ENCODE results near the gene CACUL1. TPM values are rescaled to one million over a fixed set of nuclear protein-coding genes. Genes with fewer than 3 reads are reported as not detected.
A peak's percentile ranks its signal among the peaks of the same experiment; 100 is the strongest.
"Not testable (repeated sequence)": the region's sequence is repeated elsewhere in the genome, so short reads cannot be mapped to it uniquely, and the experiment has no call there.

Gene CACUL1
- total and polyA plus RNA-seq, 4 donors, result 3.9 to 15.8 (median 13.1) TPM

DNA sequence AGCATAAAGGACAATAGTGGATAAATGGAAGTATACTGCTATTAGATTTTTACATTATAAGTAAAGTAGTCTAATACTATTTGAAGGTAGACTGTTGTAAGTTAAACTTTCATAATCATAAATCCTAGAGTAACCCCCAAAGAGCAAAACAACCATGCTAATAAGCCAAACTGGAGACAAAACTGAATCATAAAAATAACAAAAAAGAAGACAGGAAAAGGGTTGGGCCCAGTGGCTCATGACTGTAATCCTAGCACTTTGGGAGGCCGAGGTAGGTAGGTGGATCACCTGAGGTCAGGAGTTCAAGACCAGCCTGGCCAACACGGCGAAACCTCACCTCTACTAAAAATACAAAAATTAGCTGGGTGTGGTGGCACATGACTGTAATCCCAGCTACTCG, 9.7 kb downstream of the CACUL1 start (continued):
- TF ChIP-seq, protein P1, sequence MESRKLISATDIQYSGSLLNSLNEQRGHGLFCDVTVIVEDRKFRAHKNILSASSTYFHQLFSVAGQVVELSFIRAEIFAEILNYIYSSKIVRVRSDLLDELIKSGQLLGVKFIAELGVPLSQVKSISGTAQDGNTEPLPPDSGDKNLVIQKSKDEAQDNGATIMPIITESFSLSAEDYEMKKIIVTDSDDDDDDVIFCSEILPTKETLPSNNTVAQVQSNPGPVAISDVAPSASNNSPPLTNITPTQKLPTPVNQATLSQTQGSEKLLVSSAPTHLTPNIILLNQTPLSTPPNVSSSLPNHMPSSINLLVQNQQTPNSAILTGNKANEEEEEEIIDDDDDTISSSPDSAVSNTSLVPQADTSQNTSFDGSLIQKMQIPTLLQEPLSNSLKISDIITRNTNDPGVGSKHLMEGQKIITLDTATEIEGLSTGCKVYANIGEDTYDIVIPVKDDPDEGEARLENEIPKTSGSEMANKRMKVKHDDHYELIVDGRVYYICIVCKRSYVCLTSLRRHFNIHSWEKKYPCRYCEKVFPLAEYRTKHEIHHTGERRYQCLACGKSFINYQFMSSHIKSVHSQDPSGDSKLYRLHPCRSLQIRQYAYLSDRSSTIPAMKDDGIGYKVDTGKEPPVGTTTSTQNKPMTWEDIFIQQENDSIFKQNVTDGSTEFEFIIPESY (IDR thresholded peaks at IDR 0.05), result no peak
- no peak for TF ChIP-seq FOXA2 (IDR thresholded peaks at IDR 0.05)

DNA sequence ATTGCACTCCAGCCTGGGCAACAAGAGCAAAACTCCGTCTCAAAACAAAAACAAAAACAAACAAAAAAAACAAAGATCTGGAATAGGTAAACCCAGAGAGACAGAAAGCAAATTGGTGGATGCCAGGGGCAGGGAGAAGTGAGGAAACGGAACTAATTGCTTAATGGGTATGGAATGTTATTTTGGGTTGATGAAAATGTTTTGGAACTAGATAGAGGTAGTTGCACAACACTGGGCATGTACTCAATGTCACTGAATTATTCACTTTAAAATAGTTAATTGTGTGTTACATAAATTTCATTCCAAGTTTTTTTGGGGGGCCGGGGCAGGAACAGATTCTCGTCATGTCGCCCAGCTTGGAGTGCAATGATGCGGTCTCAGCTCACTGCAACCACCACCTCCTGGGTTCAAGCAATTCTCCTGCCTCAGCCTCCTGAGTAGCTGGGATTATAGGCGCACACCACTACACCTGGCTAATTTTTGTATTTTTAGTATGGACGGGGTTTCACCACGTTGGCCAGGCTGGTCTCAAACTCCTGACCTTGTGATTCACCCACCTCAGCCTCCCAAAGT, 10.3 kb downstream of the CACUL1 start:
- H3K4me3 ChIP-seq (ENCODE audit: low read depth in 1 of 3, low read length in 3 of 3); H3K27me3 ChIP-seq (ENCODE audit: control insufficient read depth in 4 of 4, insufficient read depth in 4 of 4, low read length in 3 of 4); H3K9me3 ChIP-seq (ENCODE audit: control insufficient read depth in 4 of 4, low read length in 3 of 4); H3K9ac ChIP-seq (ENCODE audit: low read depth in 1 of 2, low read length in 2 of 2); DNase-seq (ENCODE audit: low spot score); H3K36me3 ChIP-seq (ENCODE audit: control insufficient read depth in 4 of 4, insufficient read depth in 3 of 4, low read depth in 1 of 4, low read length in 3 of 4): not testable (repeated sequence)
- TF ChIP-seq EGR1 (IDR thresholded peaks at IDR 0.05; ENCODE audit: low read depth in 2 of 2) (peak in 1 of 2 donors; percentile 38), JUND (IDR thresholded peaks at IDR 0.05) (peak in 1 of 2 donors; percentile 68), HNF4A (conservative IDR thresholded peaks at IDR 0.05) (peak in 1 of 2 donors; percentile 20)
- Histone ChIP-seq H3K27ac (ENCODE audit: low read depth in 1 of 2, low read length in 2 of 2) (peak overlapping the region in 1 of 2 donors; percentile 34), H3K4me1 (ENCODE audit: control insufficient read depth in 4 of 4, insufficient read depth in 4 of 4, low read length in 3 of 4) (peaks cover 6 to 13% (median 9%) of the 10 kb centered on the region in 4 donors)
- WGBS, result 72% methylated on average over 9 of the region's 9 CpGs

GRCh38 chr10:118742782-118743181, 12.0 kb downstream of the CACUL1 start:
- 92% methylated on average over 1 of the region's 1 CpG for WGBS
- no peak for DNase-seq (ENCODE audit: low spot score)
- Histone ChIP-seq H3K9me3 (ENCODE audit: control insufficient read depth in 4 of 4, low read length in 3 of 4) (no peaks in the 10 kb centered on the region), H3K4me1 (ENCODE audit: control insufficient read depth in 4 of 4, insufficient read depth in 4 of 4, low read length in 3 of 4) (peaks cover 9 to 18% (median 11%) of the 10 kb centered on the region in 4 donors), H3K36me3 (ENCODE audit: control insufficient read depth in 4 of 4, insufficient read depth in 3 of 4, low read depth in 1 of 4, low read length in 3 of 4) (no peaks in the 10 kb centered on the region), H3K9ac (ENCODE audit: low read depth in 1 of 2, low read length in 2 of 2) (no peak overlapping the region), H3K27me3 (ENCODE audit: control insufficient read depth in 4 of 4, insufficient read depth in 4 of 4, low read length in 3 of 4) (no peaks in the 10 kb centered on the region), H3K4me3 (ENCODE audit: low read depth in 1 of 3, low read length in 3 of 3) (no peak overlapping the region), H3K27ac (ENCODE audit: low read depth in 1 of 2, low read length in 2 of 2) (no peak overlapping the region)
- no peak for TF ChIP-seq JUND (IDR thresholded peaks at IDR 0.05)
- no peak for TF ChIP-seq HNF4G (IDR thresholded peaks at IDR 0.05)
- TF ChIP-seq, protein P2, sequence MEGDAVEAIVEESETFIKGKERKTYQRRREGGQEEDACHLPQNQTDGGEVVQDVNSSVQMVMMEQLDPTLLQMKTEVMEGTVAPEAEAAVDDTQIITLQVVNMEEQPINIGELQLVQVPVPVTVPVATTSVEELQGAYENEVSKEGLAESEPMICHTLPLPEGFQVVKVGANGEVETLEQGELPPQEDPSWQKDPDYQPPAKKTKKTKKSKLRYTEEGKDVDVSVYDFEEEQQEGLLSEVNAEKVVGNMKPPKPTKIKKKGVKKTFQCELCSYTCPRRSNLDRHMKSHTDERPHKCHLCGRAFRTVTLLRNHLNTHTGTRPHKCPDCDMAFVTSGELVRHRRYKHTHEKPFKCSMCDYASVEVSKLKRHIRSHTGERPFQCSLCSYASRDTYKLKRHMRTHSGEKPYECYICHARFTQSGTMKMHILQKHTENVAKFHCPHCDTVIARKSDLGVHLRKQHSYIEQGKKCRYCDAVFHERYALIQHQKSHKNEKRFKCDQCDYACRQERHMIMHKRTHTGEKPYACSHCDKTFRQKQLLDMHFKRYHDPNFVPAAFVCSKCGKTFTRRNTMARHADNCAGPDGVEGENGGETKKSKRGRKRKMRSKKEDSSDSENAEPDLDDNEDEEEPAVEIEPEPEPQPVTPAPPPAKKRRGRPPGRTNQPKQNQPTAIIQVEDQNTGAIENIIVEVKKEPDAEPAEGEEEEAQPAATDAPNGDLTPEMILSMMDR (IDR thresholded peaks at IDR 0.05; ENCODE audit: low read depth, low read length, missing input control), result no peak
- no peak for TF ChIP-seq YY1 (IDR thresholded peaks at IDR 0.05)
- TF ChIP-seq RXRA (IDR thresholded peaks at IDR 0.05), result no peak
- no peak for TF ChIP-seq HNF4A (conservative IDR thresholded peaks at IDR 0.05)
- TF ChIP-seq RAD21 (IDR thresholded peaks at IDR 0.05), result no peak
- TF ChIP-seq, protein P3, sequence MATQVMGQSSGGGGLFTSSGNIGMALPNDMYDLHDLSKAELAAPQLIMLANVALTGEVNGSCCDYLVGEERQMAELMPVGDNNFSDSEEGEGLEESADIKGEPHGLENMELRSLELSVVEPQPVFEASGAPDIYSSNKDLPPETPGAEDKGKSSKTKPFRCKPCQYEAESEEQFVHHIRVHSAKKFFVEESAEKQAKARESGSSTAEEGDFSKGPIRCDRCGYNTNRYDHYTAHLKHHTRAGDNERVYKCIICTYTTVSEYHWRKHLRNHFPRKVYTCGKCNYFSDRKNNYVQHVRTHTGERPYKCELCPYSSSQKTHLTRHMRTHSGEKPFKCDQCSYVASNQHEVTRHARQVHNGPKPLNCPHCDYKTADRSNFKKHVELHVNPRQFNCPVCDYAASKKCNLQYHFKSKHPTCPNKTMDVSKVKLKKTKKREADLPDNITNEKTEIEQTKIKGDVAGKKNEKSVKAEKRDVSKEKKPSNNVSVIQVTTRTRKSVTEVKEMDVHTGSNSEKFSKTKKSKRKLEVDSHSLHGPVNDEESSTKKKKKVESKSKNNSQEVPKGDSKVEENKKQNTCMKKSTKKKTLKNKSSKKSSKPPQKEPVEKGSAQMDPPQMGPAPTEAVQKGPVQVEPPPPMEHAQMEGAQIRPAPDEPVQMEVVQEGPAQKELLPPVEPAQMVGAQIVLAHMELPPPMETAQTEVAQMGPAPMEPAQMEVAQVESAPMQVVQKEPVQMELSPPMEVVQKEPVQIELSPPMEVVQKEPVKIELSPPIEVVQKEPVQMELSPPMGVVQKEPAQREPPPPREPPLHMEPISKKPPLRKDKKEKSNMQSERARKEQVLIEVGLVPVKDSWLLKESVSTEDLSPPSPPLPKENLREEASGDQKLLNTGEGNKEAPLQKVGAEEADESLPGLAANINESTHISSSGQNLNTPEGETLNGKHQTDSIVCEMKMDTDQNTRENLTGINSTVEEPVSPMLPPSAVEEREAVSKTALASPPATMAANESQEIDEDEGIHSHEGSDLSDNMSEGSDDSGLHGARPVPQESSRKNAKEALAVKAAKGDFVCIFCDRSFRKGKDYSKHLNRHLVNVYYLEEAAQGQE (IDR thresholded peaks at IDR 0.05), result no peak
- no peak for TF ChIP-seq GABPA (IDR thresholded peaks at IDR 0.05 in 1 of 2, conservative IDR thresholded peaks at IDR 0.05 in 1 of 2)
- TF ChIP-seq FOXA2 (IDR thresholded peaks at IDR 0.05), result no peak
- no peak for TF ChIP-seq EGR1 (IDR thresholded peaks at IDR 0.05; ENCODE audit: low read depth in 2 of 2)
- no peak for TF ChIP-seq NR2F2 (IDR thresholded peaks at IDR 0.05)
- TF ChIP-seq ATF3 (IDR thresholded peaks at IDR 0.05), result no peak
- TF ChIP-seq TAF1 (conservative IDR thresholded peaks at IDR 0.05), result no peak

Measured in liver (tissue), 9 donors.